Adrenal gland (tissue), 5 donors: ENCODE results near the gene TAF3.

Experiments
- POLR2A ChIP-seq, 2 donors: fragments of 450-650 bp; IDR thresholded peaks; one replicate each; pipeline ENCODE4 v1.6.1; 2017; ENCODE audit warnings: antibody characterized with exemption in 2 of 2, mild to moderate bottlenecking in 2 of 2, moderate library complexity in 1 of 2
- TF ChIP-seq, protein P1 (sequence below), 6 experiments: fragments of 450-650 bp in 4 of 6; fragments of 200-600 bp in 2 of 6; sonication (generic) in 1 of 6; IDR thresholded peaks; 1 replicate in 5 of 6; 2 replicates in 1 of 6; pipeline versions ENCODE4 v1.5.1 to v1.8.0; 2016 to 2021; ENCODE audit warnings: antibody characterized with exemption in 6 of 6, mild to moderate bottlenecking in 2 of 6, moderate library complexity in 1 of 6
- donor health status: DM: no; HTN: no; CAD: no.

DNA sequence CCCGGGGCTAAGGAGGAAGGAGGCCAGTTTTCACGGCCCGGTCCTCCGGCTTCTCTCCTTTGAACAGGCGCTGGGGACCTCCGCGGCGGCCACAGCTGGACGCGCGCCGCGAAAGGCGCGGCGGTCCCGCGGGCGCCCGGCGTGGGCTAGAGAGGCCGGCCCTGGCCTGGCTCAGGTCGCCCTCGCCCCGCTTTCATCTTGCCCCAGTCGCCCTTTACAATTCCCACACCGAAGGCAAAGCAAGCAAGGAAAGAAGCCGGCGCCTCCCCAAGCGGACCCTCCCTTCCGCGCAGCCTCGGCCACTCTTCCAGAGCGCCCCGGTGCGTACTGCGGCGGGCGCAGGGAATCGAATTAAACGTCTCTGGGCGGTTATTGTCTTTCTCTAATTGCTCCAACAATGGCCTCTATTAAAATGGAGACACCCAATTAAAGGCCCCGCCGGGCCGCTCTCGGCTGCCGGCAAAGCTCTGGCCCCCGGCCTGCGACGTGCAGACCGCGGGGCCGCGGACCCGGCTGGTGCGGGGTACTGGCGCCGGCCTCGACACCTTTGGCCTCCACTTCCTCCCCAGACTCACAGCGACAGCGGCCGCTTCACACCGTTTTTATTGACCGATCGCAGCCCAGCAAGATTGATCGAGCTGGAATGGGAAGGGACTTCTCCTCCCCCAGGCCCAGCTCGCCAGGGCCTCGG lies 231.7 kb downstream of the TAF3 start:
- TF ChIP-seq, protein P1, sequence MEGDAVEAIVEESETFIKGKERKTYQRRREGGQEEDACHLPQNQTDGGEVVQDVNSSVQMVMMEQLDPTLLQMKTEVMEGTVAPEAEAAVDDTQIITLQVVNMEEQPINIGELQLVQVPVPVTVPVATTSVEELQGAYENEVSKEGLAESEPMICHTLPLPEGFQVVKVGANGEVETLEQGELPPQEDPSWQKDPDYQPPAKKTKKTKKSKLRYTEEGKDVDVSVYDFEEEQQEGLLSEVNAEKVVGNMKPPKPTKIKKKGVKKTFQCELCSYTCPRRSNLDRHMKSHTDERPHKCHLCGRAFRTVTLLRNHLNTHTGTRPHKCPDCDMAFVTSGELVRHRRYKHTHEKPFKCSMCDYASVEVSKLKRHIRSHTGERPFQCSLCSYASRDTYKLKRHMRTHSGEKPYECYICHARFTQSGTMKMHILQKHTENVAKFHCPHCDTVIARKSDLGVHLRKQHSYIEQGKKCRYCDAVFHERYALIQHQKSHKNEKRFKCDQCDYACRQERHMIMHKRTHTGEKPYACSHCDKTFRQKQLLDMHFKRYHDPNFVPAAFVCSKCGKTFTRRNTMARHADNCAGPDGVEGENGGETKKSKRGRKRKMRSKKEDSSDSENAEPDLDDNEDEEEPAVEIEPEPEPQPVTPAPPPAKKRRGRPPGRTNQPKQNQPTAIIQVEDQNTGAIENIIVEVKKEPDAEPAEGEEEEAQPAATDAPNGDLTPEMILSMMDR (IDR thresholded peaks at IDR 0.05), result no peak
- TF ChIP-seq POLR2A (IDR thresholded peaks at IDR 0.05), result no peak
